ENCODE results near the gene CTH. TPM values are rescaled to one million over a fixed set of nuclear protein-coding genes. Genes with fewer than 3 reads are reported as not detected.

The CTH gene
- total RNA-seq, 1 experiment from 2014 or later = 33.9 TPM

- TF ChIP-seq EZH2 (IDR thresholded peaks at IDR 0.05; ENCODE audit: low read depth) = no peak
- TF ChIP-seq CTCF (conservative IDR thresholded peaks at IDR 0.05) = no peak
- H3F3A ChIP-seq (ENCODE audit: insufficient read depth, low read depth) = no peaks in the 10 kb centered on the region
- H3K4me2 ChIP-seq = no peak overlapping the region
- intact Hi-C loops (cut with micrococcal nuclease; ENCODE audit: unreplicated experiment) = no loop called here
- no peaks in the 10 kb centered on the region for H4K20me1 ChIP-seq (ENCODE audit: insufficient read depth)
- no peak overlapping the region for H2AFZ ChIP-seq
- H3K27me3 ChIP-seq (ENCODE audit: insufficient read depth, low read depth) = no peaks in the 10 kb centered on the region
- DNase-seq = no peak
- no peaks in the 10 kb centered on the region for H3K79me2 ChIP-seq (ENCODE audit: low read depth)
- no peaks in the 10 kb centered on the region for H3K9me2 ChIP-seq (ENCODE audit: insufficient read depth)
- H3K4me1 ChIP-seq (replicated peaks; ENCODE audit: insufficient read depth) = no peaks in the 10 kb centered on the region
- no peak overlapping the region for H3K27ac ChIP-seq
- POLR2A ChIA-PET (ENCODE audit: unreplicated experiment) = no interaction called here
- no peaks in the 10 kb centered on the region for H3K9me3 ChIP-seq (ENCODE audit: insufficient read depth, low read depth)
- H3K36me3 ChIP-seq (ENCODE audit: low read depth) = no peaks in the 10 kb centered on the region
- BruUV-seq (replicated peaks) = no TSS peak
- H3K4me3 ChIP-seq = no peak overlapping the region
- CTCF ChIA-PET = no interaction called here
Observed at GRCh38 chr1:70384542-70384941, 26.5 kb upstream of the CTH start.

GRCh38 chr1:70385477-70385876 lies 25.6 kb upstream of the CTH start:
- BruUV-seq (replicated peaks) = no TSS peak
- Histone ChIP-seq H3K36me3 (ENCODE audit: low read depth) (no peaks in the 10 kb centered on the region), H4K20me1 (ENCODE audit: insufficient read depth) (no peaks in the 10 kb centered on the region), H3K79me2 (ENCODE audit: low read depth) (no peaks in the 10 kb centered on the region), H3F3A (ENCODE audit: insufficient read depth, low read depth) (no peaks in the 10 kb centered on the region), H3K27ac (no peak overlapping the region), H3K9me3 (ENCODE audit: insufficient read depth, low read depth) (no peaks in the 10 kb centered on the region), H3K4me2 (no peak overlapping the region), H3K4me1 (replicated peaks; ENCODE audit: insufficient read depth) (no peaks in the 10 kb centered on the region), H3K4me3 (no peak overlapping the region), H2AFZ (no peak overlapping the region), H3K9me2 (ENCODE audit: insufficient read depth) (no peaks in the 10 kb centered on the region), H3K27me3 (ENCODE audit: insufficient read depth, low read depth) (no peaks in the 10 kb centered on the region)
- CTCF ChIA-PET = no interaction called here
- POLR2A ChIA-PET (ENCODE audit: unreplicated experiment) = no interaction called here
- no peak for TF ChIP-seq CTCF (conservative IDR thresholded peaks at IDR 0.05)
- no peak for TF ChIP-seq EZH2 (IDR thresholded peaks at IDR 0.05; ENCODE audit: low read depth)
- no peak for DNase-seq
- intact Hi-C loops (cut with micrococcal nuclease; ENCODE audit: unreplicated experiment) = no loop called here

- Histone ChIP-seq H4K20me1 (ENCODE audit: insufficient read depth) (no peaks in the 10 kb centered on the region), H3F3A (ENCODE audit: insufficient read depth, low read depth) (no peaks in the 10 kb centered on the region), H3K27ac (no peak overlapping the region), H3K4me1 (replicated peaks; ENCODE audit: insufficient read depth) (no peaks in the 10 kb centered on the region), H2AFZ (no peak overlapping the region), H3K79me2 (ENCODE audit: low read depth) (no peaks in the 10 kb centered on the region), H3K9me2 (ENCODE audit: insufficient read depth) (no peaks in the 10 kb centered on the region), H3K9me3 (ENCODE audit: insufficient read depth, low read depth) (no peaks in the 10 kb centered on the region), H3K4me3 (no peak overlapping the region), H3K36me3 (ENCODE audit: low read depth) (no peaks in the 10 kb centered on the region), H3K4me2 (no peak overlapping the region), H3K27me3 (ENCODE audit: insufficient read depth, low read depth) (no peaks in the 10 kb centered on the region)
- ChIA-PET POLR2A (ENCODE audit: unreplicated experiment) (no interaction called here), CTCF (no interaction called here)
- TF ChIP-seq EZH2 (IDR thresholded peaks at IDR 0.05; ENCODE audit: low read depth) = no peak
- no peak for TF ChIP-seq CTCF (conservative IDR thresholded peaks at IDR 0.05)
- DNase-seq = no peak
- intact Hi-C loops (cut with micrococcal nuclease; ENCODE audit: unreplicated experiment) = no loop called here
- BruUV-seq (replicated peaks) = no TSS peak
Observed at GRCh38 chr1:70386121-70386520, 24.9 kb upstream of the CTH start.
